K562 (cell line): Measurements from ENCODE around the gene RHOV. TPM values are rescaled to one million over a fixed set of nuclear protein-coding genes. Genes with fewer than 3 reads are reported as not detected.

Source experiments
- ADNP ChIP-seq: fragments of 200-800 bp; sonication (Bioruptor generic); IDR thresholded peaks from 2 replicates; pipeline ENCODE4 v1.6.1; 2016; ENCODE audit warnings: missing genetic modification characterization, missing compliant biosample characterization
- GATA2 ChIP-seq: sonication (generic); formaldehyde crosslinking; IDR thresholded peaks from 2 replicates; pipeline ENCODE4 v1.4.0; 2020; ENCODE audit warnings: mild to moderate bottlenecking, missing genetic modification reagents
- HMGN3 ChIP-seq: IDR thresholded peaks from 2 replicates; pipeline ENCODE4 v1.6.1; 2011; ENCODE audit warnings: borderline replicate concordance, low read depth, mild to moderate bottlenecking, mixed read lengths, low read length; ENCODE audit not compliant: insufficient read length; ENCODE audit errors: extremely low read depth
- PRPF4 ChIP-seq: fragments of 200-400 bp; formaldehyde crosslinking; IDR thresholded peaks from one replicate; pipeline ENCODE4 v1.6.1; 2017; ENCODE audit warnings: low read length, low read depth, mild to moderate bottlenecking; ENCODE audit not compliant: insufficient read depth, poor library complexity, severe bottlenecking
- PTRF ChIP-seq: fragments of 450-650 bp; IDR thresholded peaks from 2 replicates; pipeline ENCODE4 v1.6.1; 2016; ENCODE audit warnings: mild to moderate bottlenecking, missing genetic modification characterization, missing compliant biosample characterization
- RAD21 ChIP-seq, 2 experiments: fragments of 250-450 bp in 1 of 2; fragments of 450-650 bp in 1 of 2; sonication (Bioruptor Pico) in 1 of 2; formaldehyde crosslinking in 1 of 2; IDR thresholded peaks in 1 of 2; conservative IDR thresholded peaks in 1 of 2; 2 replicates each; pipeline versions ENCODE4 v1.4.0 to v1.8.0; 2020 to 2022; ENCODE audit warnings: mild to moderate bottlenecking in 2 of 2, moderate library complexity in 1 of 2
- REST ChIP-seq, 2 experiments: fragments of 450-650 bp; formaldehyde crosslinking in 1 of 2; IDR thresholded peaks; 2 replicates each; pipeline versions ENCODE4 v1.4.0 to v1.6.1; 2014 to 2020; ENCODE audit warnings: mild to moderate bottlenecking in 2 of 2, borderline replicate concordance in 1 of 2, low read depth in 1 of 2
- SMC3 ChIP-seq: conservative IDR thresholded peaks from 2 replicates; pipeline ENCODE4 v1.6.1; 2011; ENCODE audit warnings: low read depth, low read length, improper control_type of control experiment; ENCODE audit not compliant: insufficient read depth
- TRIM24 ChIP-seq, 2 experiments: fragments of 450-650 bp; IDR thresholded peaks; 2 replicates each; pipeline ENCODE4 v1.6.1; 2016
- ZNF146 ChIP-seq: IDR thresholded peaks from one replicate; pipeline ENCODE4 v1.6.1; 2018; ENCODE audit warnings: missing compliant biosample characterization; ENCODE audit not compliant: unreplicated experiment
- ZZZ3 ChIP-seq: fragments of 450-650 bp; IDR thresholded peaks from 2 replicates; pipeline ENCODE4 v1.6.1; 2016; ENCODE audit warnings: antibody characterized with exemption, mild to moderate bottlenecking, moderate library complexity
- polyA plus RNA-seq, 8 experiments: library from polyadenylated mRNA; depleted of rRNA in 4 of 8; stranded (reverse) in 5 of 8; unstranded in 3 of 8; fragments of >200 nt; fragmentation: Nextera tagmentation in 2 of 8; fragmentation: Illumina TruSeq in 1 of 8; extraction: Ambion mirVana in 2 of 8; extraction: Trizol in 1 of 8; gene quantifications; 2 replicates each; pipeline versions ENCODE4 v1.2.1 to v1.2.3, GENCODE V29; 2011 to 2014; ENCODE audit warnings: inconsistent platforms in 1 of 8, missing spikeins in 1 of 8
- total RNA-seq, 7 experiments: library from RNA; depleted of rRNA in 6 of 7; stranded (reverse); fragments of >200 nt in 6 of 7; fragmentation: Illumina TruSeq in 2 of 7; extraction: Trizol in 2 of 7; gene quantifications; 2 replicates each; pipeline versions ENCODE4 v1.2.1 to v1.2.3, GENCODE V29; 2011 to 2021; ENCODE audit warnings: low replicate concordance in 1 of 7

Gene RHOV
- total and polyA plus RNA-seq, 9 of the 15 experiments (the other 6 are each of a cell fraction or from before 2014, with no cell fraction given) = 0.08 to 2.0 (median 1.1) TPM

GRCh38 chr15:40914486-40914885 is 40.5 kb upstream of the RHOV start (continued):
- TF ChIP-seq ZNF146 (no peak), HMGN3 (no peak), ZZZ3 (no peak), GATA2 (CRISPR knock-in tag) (no peak), RAD21 (CRISPR knock-in tag; conservative IDR thresholded peaks at IDR 0.05 in 1 of 2, IDR thresholded peaks at IDR 0.05 in 1 of 2) (peak; percentile 23 to 66), PRPF4 (no peak), SMC3 (peak; percentile 21; the same call in 1 of the 2 replicates), REST (IDR thresholded peaks at IDR 0.05; ENCODE audit: borderline replicate concordance) (peak; percentile 61; the same call in 1 of the 2 replicates), REST (CRISPR knock-in tag; IDR thresholded peaks at IDR 0.05; ENCODE audit: low read depth) (no peak), TRIM24 (IDR thresholded peaks at IDR 0.05) (no peak), PTRF (tag) (no peak), ADNP (tag) (no peak)
